ENCODE results near the gene P2RX7.

The P2RX7 gene

DNA sequence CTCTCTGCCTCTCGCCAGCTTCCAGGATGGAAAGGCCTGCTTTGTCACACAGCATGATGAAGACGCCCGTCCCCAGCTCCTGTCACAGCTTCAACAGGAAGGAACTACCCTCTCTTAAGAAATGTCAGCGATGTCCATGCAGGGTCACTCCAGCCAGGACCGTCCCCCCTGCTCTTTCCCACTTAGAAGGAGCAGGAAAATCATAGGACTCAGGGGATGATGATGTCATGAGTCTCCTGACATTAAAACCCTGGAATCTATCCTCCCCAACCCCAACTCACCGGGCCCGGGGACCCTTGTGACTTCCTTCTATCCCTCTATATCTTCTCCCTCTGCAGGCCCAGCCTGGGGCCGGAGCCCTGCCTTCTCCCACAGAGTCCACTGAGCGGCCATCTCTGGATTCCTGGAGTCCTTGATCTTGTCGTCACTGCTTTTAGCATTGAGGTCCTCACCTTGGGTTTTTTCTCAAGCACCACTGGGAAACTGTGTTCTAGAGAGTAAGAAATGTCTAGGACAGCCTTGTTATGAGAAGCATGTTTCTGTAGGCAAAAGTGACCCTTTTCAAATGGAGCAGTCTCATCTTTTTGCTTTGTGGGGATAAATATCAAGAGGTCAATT lies 42.8 kb upstream of the P2RX7 start:
- Histone ChIP-seq H3K4me1 (ENCODE audit: insufficient read depth, poor library complexity, severe bottlenecking) (no peaks in the 10 kb centered on the region), H3K9me3 (ENCODE audit: severe bottlenecking) (no peaks in the 10 kb centered on the region), H3K4me3 (ENCODE audit: severe bottlenecking) (no peak overlapping the region), H3K27me3 (ENCODE audit: insufficient read depth, poor library complexity, severe bottlenecking) (no peaks in the 10 kb centered on the region), H3K36me3 (ENCODE audit: low read depth) (no peaks in the 10 kb centered on the region), H3K27ac (ENCODE audit: poor library complexity, severe bottlenecking) (no peak overlapping the region)
- DNase-seq (ENCODE audit: low spot score) (no peak), ATAC-seq (ENCODE audit: low read depth) (no peak)
- TF ChIP-seq, protein P1, sequence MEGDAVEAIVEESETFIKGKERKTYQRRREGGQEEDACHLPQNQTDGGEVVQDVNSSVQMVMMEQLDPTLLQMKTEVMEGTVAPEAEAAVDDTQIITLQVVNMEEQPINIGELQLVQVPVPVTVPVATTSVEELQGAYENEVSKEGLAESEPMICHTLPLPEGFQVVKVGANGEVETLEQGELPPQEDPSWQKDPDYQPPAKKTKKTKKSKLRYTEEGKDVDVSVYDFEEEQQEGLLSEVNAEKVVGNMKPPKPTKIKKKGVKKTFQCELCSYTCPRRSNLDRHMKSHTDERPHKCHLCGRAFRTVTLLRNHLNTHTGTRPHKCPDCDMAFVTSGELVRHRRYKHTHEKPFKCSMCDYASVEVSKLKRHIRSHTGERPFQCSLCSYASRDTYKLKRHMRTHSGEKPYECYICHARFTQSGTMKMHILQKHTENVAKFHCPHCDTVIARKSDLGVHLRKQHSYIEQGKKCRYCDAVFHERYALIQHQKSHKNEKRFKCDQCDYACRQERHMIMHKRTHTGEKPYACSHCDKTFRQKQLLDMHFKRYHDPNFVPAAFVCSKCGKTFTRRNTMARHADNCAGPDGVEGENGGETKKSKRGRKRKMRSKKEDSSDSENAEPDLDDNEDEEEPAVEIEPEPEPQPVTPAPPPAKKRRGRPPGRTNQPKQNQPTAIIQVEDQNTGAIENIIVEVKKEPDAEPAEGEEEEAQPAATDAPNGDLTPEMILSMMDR (IDR thresholded peaks at IDR 0.05; ENCODE audit: poor library complexity, severe bottlenecking) = no peak

DNA sequence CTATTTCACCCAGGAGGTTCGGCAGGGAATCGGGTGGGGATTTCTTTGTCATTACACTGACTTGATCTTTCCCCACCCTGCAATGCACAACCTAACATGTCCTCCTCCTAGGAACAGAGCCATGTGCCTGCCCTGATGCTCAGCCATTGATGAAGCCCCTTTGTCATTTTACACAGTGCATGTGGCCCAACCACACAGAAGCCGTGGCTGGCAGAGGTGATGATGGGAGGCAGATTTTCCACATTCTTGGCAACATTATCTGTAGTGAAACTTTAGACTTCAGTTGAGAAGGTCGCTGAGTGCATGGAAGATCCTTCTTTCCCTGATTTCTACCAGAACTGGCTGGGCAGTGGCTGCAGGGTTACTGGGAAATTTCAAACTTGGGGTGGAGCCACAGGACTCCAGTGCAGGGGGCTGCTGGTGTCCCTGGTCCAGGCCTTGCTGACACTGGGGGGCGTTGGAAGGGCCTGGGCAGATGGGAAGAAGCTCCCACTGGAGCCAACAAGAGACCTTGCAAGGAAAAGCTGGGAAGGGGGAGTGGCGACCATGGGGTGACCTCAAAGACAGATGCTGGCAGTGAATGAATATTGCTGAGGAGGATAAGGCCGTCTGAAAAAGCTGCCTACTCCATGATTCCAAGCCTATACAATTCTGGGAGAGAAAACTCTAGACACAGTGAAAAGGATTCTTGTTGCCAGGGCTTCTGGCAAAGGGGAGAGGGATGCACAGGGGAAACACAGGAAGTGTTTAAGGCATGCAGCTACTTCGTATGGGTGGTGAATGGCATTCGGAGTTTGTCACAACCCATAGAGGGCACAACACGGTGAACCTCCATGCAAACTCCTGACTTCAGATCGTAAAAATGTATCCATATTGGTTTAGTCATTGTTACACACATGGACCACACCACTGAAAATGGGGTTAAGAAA lies 41.8 kb upstream of the P2RX7 start:
- DNase-seq (ENCODE audit: low spot score) (no peak), ATAC-seq (ENCODE audit: low read depth) (no peak)
- Histone ChIP-seq H3K36me3 (ENCODE audit: low read depth) (no peaks in the 10 kb centered on the region), H3K4me3 (ENCODE audit: severe bottlenecking) (no peak overlapping the region), H3K27me3 (ENCODE audit: insufficient read depth, poor library complexity, severe bottlenecking) (peaks cover 5% of the 10 kb centered on the region), H3K4me1 (ENCODE audit: insufficient read depth, poor library complexity, severe bottlenecking) (no peaks in the 10 kb centered on the region), H3K9me3 (ENCODE audit: severe bottlenecking) (no peaks in the 10 kb centered on the region), H3K27ac (ENCODE audit: poor library complexity, severe bottlenecking) (no peak overlapping the region)
- TF ChIP-seq, protein P1 (IDR thresholded peaks at IDR 0.05; ENCODE audit: poor library complexity, severe bottlenecking) = no peak

DNA sequence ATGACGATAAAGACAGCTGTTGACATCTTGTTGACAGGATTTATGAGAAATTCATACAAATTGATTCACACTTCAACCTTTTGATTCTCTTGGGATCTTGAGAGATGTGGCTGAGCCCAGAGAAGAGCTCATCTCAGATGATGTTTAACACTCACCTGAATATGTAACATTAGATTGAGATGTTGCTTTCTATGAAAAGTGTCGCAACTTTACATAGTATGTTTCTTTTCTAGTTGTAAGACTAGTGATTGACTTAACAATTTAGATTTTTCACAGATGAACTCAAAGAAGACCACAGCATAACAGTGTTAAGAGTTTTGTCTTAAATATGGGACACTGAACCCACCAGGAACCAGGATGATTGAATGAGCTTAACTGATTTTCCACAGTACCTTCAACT lies 40.6 kb upstream of the P2RX7 start:
- no peak for DNase-seq (ENCODE audit: low spot score)
- no peaks in the 10 kb centered on the region for H3K9me3 ChIP-seq (ENCODE audit: severe bottlenecking)
- H3K27ac ChIP-seq (ENCODE audit: poor library complexity, severe bottlenecking) = no peak overlapping the region
- no peak for ATAC-seq (ENCODE audit: low read depth)
- H3K36me3 ChIP-seq (ENCODE audit: low read depth) = no peaks in the 10 kb centered on the region
- no peaks in the 10 kb centered on the region for H3K4me1 ChIP-seq (ENCODE audit: insufficient read depth, poor library complexity, severe bottlenecking)
- TF ChIP-seq, protein P1 (IDR thresholded peaks at IDR 0.05; ENCODE audit: poor library complexity, severe bottlenecking) = no peak
- H3K27me3 ChIP-seq (ENCODE audit: insufficient read depth, poor library complexity, severe bottlenecking) = peaks cover 5% of the 10 kb centered on the region
- no peak overlapping the region for H3K4me3 ChIP-seq (ENCODE audit: severe bottlenecking)

DNA sequence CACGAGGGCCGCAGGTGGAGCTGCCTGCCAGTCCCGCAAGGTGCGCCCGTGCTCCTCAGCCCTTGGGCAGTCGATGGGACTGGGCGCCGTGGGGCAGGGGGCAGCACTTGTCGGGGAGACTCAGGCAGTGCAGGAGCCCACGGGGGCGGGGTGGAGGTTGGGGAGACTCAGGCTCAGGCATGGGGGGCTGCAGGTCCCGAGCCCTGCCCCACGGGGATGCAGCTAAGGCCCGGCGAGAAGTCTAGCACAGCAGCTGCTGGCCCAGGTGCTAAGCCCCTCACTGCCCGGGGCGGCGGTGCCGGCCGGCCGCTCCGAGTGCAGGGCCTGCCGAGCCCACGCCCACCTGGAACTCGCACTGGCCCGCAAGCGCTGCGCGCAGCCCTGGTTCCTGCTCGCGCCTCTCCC lies 39.2 kb upstream of the P2RX7 start:
- DNase-seq (ENCODE audit: low spot score) = no peak
- Histone ChIP-seq H3K27me3 (ENCODE audit: insufficient read depth, poor library complexity, severe bottlenecking) (peaks cover 5% of the 10 kb centered on the region), H3K9me3 (ENCODE audit: severe bottlenecking) (no peaks in the 10 kb centered on the region), H3K4me3 (ENCODE audit: severe bottlenecking) (no peak overlapping the region), H3K4me1 (ENCODE audit: insufficient read depth, poor library complexity, severe bottlenecking) (no peaks in the 10 kb centered on the region), H3K36me3 (ENCODE audit: low read depth) (no peaks in the 10 kb centered on the region), H3K27ac (ENCODE audit: poor library complexity, severe bottlenecking) (no peak overlapping the region)
- no peak for ATAC-seq (ENCODE audit: low read depth)
- TF ChIP-seq, protein P1 (IDR thresholded peaks at IDR 0.05; ENCODE audit: poor library complexity, severe bottlenecking) = no peak

Data from RWPE2 (cell line).